Chondrocyte (in vitro differentiated cells): ENCODE results near the gene OSBPL1A. TPM values are rescaled to one million over a fixed set of nuclear protein-coding genes. Genes with fewer than 3 reads are reported as not detected.

Experiments
- DNase-seq: peaks from one replicate; pipeline ENCODE4 v3.0.0; 2021; ENCODE audit warnings: mixed read lengths, low spot score
- H3K27ac Mint-ChIP-seq: one replicate; pipeline ENCODE4 v1.8.0; 2021; ENCODE audit warnings: mild to moderate bottlenecking, moderate library complexity, mixed read lengths; ENCODE audit not compliant: unreplicated experiment
- H3K27me3 Mint-ChIP-seq: 2 replicates; pipeline ENCODE4 v1.8.0; 2021; ENCODE audit warnings: low read depth, mixed read lengths
- H3K36me3 Mint-ChIP-seq: 2 replicates; pipeline ENCODE4 v1.8.0; 2021; ENCODE audit warnings: low read depth, mixed read lengths
- H3K4me1 Mint-ChIP-seq: 2 replicates; pipeline ENCODE4 v1.8.0; 2021; ENCODE audit warnings: low read depth, mild to moderate bottlenecking, mixed read lengths
- H3K4me3 Mint-ChIP-seq: one replicate; pipeline ENCODE4 v1.8.0; 2021; ENCODE audit warnings: mild to moderate bottlenecking, moderate library complexity, mixed read lengths; ENCODE audit not compliant: unreplicated experiment
- H3K9me3 Mint-ChIP-seq: 2 replicates; pipeline ENCODE4 v1.8.0; 2021; ENCODE audit warnings: low read depth, mixed read lengths
- total RNA-seq: library from RNA; stranded (reverse); gene quantifications from 3 replicates; pipeline ENCODE4 v1.2.1, GENCODE V29; 2021
- TF ChIP-seq, protein P1 (sequence below): fragments of 200-600 bp; sonication (generic); IDR thresholded peaks from 2 replicates; pipeline ENCODE4 v1.5.0; 2021; ENCODE audit warnings: antibody characterized with exemption, mild to moderate bottlenecking, moderate library complexity

Gene OSBPL1A
- total RNA-seq, 1 donor from 2014 or later: 33.3 TPM

DNA sequence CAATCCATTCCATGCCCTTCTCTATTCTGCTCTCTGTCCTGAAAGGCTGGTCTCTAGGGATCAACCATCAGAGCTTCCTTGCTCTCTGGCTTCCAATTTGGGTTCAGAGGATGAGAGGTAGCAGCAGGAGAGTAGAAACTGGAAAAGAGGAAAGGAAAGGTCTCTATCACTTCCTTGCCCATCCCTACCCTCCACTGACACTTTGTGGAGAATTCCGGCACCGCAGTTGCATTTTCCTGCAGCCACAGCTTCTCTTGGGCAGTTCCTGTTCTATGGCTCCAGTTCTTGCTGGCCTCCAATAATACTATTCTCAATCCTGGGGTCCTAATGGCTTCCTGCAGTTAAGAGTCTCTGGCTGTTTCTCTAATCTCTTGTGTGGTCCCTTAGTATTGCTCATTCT lies 15.5 kb upstream of the OSBPL1A start:
- no peak overlapping the region for H3K4me3 Mint-ChIP-seq
- H3K36me3 Mint-ChIP-seq: no peaks in the 10 kb centered on the region
- TF ChIP-seq, protein P1, sequence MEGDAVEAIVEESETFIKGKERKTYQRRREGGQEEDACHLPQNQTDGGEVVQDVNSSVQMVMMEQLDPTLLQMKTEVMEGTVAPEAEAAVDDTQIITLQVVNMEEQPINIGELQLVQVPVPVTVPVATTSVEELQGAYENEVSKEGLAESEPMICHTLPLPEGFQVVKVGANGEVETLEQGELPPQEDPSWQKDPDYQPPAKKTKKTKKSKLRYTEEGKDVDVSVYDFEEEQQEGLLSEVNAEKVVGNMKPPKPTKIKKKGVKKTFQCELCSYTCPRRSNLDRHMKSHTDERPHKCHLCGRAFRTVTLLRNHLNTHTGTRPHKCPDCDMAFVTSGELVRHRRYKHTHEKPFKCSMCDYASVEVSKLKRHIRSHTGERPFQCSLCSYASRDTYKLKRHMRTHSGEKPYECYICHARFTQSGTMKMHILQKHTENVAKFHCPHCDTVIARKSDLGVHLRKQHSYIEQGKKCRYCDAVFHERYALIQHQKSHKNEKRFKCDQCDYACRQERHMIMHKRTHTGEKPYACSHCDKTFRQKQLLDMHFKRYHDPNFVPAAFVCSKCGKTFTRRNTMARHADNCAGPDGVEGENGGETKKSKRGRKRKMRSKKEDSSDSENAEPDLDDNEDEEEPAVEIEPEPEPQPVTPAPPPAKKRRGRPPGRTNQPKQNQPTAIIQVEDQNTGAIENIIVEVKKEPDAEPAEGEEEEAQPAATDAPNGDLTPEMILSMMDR: peak; percentile 59
- no peaks in the 10 kb centered on the region for H3K4me1 Mint-ChIP-seq
- no peak overlapping the region for H3K27ac Mint-ChIP-seq
- H3K27me3 Mint-ChIP-seq: peaks cover 14% of the 10 kb centered on the region
- H3K9me3 Mint-ChIP-seq: no peaks in the 10 kb centered on the region
- no peak for DNase-seq

DNA sequence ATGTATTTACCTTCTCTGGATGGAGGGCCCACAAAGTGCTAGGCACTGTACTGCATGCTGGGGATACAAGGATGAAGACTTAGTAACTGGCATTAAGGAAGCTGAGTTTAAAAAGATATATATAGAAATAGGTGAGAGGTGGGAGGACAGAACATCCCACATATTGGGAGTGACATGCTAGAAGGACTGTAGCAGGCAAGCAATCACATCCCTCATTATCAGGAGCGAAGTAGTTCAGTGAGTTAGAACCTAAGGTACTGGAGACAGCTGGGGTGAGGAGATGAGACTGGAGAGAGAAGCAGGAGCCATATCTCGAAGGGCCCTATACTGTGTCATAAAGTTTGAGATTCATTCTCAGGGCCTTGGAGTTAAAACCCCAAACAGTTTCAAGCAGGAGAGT lies 10.9 kb upstream of the OSBPL1A start:
- Mint-ChIP-seq H3K4me1 (no peaks in the 10 kb centered on the region), H3K9me3 (no peaks in the 10 kb centered on the region), H3K36me3 (peaks cover 2% of the 10 kb centered on the region), H3K27me3 (peaks cover 21% of the 10 kb centered on the region), H3K4me3 (no peak overlapping the region), H3K27ac (no peak overlapping the region)
- TF ChIP-seq, protein P1: no peak
- no peak for DNase-seq

DNA sequence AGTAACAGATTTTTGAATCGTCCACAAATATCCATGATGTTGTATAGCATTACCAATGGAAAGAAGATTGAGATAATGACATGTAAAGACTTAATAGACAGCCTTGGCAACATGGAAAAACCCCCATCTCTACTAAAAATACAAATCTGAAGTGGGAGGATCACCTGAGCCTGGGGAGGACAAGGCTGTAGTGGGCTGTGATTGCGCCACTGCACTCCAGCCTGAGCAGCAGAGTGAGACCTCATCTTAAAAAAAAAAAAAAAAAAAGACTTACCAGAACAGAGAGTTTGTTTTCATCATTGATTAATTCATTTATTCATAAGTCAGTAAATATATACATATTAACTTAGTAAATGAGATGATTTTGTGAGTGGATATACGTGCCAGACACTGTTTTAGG lies 7.0 kb upstream of the OSBPL1A start:
- no peak overlapping the region for H3K4me3 Mint-ChIP-seq
- H3K27ac Mint-ChIP-seq: no peak overlapping the region
- H3K9me3 Mint-ChIP-seq: no peaks in the 10 kb centered on the region
- H3K36me3 Mint-ChIP-seq: peaks cover 2% of the 10 kb centered on the region
- H3K27me3 Mint-ChIP-seq: peaks cover 14% of the 10 kb centered on the region
- DNase-seq: no peak
- no peaks in the 10 kb centered on the region for H3K4me1 Mint-ChIP-seq
- TF ChIP-seq, protein P1: no peak

DNA sequence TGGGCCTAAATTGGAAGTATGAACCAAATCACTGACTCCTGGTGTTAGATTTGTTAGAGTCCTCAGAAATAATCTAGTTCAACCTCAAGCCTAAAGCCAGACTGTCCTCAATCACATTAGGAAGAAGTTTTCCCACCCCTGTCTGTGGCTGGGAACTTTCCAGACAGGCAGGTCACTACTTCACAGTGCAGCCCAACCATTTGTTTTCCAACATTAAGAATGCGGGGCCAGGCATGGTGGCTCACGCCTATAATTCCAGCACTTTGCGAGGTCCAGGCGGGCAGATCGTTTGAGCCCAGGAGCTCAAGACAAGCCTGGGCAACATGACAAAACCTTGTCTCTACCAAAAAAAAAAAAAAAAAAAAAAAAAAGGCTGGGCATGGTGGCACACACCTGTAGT lies 5.5 kb upstream of the OSBPL1A start:
- peaks cover 14% of the 10 kb centered on the region for H3K27me3 Mint-ChIP-seq
- no peak for DNase-seq
- H3K27ac Mint-ChIP-seq: no peak overlapping the region
- TF ChIP-seq, protein P1: no peak
- H3K4me1 Mint-ChIP-seq: peaks cover 9% of the 10 kb centered on the region
- H3K36me3 Mint-ChIP-seq: peaks cover 2% of the 10 kb centered on the region
- H3K9me3 Mint-ChIP-seq: no peaks in the 10 kb centered on the region
- no peak overlapping the region for H3K4me3 Mint-ChIP-seq

DNA sequence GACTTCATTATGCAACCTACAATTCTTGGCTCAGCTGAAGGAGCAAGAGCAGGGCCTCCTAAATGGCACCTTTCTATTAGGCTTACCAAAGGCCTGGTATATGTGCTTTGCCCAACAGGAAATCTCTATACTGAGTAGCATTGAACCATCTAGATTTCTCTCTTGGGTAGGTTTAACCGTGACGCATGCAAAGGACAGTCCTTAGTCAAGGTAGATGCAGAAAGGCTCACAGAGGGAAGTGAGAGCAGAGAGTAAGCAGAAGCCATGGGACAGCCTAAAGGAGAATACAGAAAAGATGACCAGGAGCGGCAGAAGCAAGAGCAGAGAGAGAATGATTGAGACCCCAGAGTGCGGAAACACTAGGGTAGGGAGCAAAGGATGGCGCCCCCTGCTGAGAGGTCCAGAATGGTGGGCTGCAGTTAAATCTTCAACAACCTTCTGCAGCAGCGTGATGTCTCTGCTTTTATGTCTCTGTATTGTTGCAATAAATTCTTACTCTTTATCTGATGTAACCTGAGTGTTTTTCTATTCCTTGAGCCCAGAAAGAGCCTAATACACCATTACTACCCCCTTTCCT lies 4.7 kb upstream of the OSBPL1A start:
- Mint-ChIP-seq H3K4me3 (no peak overlapping the region), H3K36me3 (peaks cover 2% of the 10 kb centered on the region), H3K9me3 (no peaks in the 10 kb centered on the region), H3K27ac (no peak overlapping the region), H3K27me3 (peaks cover 14% of the 10 kb centered on the region), H3K4me1 (peaks cover 11% of the 10 kb centered on the region)
- no peak for DNase-seq
- TF ChIP-seq, protein P1: peak; percentile 36
